GM12801 (cell line): ENCODE measurements around the gene KCNAB1.

Experiments used
- TF ChIP-seq, protein P1 (sequence below): IDR thresholded peaks from one replicate; pipeline ENCODE4 v1.5.1; 2011; ENCODE audit warnings: control low read depth; ENCODE audit not compliant: insufficient read length; ENCODE audit errors: extremely low read depth

Gene KCNAB1

DNA sequence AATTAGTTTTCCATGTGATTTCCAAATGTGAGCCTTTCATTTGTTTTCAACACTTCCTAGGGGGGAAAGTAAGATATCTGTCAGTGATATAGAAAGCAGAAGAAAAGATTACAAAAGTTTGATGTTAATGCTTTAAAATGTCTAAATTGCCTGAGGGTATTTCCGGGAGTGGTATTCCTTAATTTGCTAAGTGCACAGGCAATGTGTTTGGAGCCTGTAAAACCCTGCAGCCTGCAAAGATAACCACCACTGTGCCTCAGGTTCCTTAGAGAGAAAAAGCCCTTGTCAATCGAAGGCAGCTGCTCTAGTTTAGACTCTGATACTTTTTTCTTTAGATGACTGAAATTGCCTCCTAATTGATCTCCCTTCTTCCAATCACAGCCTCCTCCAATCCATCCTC is 279.7 kb downstream of the KCNAB1 start:
- TF ChIP-seq, protein P1, sequence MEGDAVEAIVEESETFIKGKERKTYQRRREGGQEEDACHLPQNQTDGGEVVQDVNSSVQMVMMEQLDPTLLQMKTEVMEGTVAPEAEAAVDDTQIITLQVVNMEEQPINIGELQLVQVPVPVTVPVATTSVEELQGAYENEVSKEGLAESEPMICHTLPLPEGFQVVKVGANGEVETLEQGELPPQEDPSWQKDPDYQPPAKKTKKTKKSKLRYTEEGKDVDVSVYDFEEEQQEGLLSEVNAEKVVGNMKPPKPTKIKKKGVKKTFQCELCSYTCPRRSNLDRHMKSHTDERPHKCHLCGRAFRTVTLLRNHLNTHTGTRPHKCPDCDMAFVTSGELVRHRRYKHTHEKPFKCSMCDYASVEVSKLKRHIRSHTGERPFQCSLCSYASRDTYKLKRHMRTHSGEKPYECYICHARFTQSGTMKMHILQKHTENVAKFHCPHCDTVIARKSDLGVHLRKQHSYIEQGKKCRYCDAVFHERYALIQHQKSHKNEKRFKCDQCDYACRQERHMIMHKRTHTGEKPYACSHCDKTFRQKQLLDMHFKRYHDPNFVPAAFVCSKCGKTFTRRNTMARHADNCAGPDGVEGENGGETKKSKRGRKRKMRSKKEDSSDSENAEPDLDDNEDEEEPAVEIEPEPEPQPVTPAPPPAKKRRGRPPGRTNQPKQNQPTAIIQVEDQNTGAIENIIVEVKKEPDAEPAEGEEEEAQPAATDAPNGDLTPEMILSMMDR = no peak

DNA sequence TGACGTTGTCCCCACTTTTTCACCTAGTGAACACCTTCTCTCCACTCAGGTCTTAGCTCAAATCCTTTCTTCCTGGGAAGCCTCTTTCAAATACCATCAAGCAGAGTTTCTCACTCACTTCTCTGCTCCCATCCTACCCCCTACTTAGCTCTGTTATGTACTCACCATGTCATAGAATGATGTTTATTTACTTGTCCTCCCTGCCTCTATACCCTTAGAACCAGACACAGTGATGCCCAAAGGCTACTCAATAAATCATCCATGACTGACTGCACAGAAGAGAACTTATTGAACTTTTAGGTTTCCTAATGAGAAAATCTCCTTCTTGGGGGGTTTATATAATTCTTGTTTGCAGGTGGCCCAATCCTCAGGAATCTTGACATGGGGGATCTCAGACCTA is 280.4 kb downstream of the KCNAB1 start:
- TF ChIP-seq, protein P1 = no peak

DNA sequence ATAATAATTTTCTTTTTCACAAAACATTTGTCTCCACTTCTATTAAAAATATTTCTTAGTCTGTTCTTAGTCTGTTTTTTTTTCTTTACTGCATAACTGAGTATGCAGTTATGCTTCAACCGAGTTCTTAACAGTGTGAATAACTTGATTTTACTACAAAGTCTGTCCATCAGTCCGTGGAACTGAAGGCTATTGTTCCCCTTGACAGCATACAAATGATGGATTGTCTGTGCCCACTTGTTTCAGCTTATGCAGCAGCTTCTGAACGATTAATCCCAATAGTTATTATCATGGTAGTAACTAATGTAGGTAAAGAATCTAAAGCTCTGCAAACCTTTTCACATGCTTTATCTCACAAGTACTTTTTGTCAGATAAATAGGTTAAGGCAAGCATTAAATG is 283.8 kb downstream of the KCNAB1 start:
- TF ChIP-seq, protein P1 = no peak

DNA sequence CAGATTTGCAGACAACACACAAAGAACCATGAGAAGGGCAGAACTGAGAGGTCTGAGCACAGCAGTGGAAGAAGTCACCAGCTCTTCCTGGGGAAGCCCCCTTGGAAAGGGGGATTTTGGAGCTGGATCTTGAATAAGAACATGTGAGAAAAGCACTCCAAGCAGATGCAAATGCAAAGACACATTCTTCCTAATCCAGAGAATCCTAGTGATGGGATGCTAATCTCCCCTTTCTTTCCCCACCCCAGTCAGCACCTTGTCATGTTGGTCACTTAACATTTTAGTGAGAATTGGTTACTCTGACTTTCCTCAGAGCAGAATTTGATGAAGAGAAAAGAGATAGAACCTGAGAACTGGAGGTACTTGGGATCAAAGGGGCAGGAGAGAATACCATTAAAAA is 286.0 kb downstream of the KCNAB1 start:
- TF ChIP-seq, protein P1 = no peak

DNA sequence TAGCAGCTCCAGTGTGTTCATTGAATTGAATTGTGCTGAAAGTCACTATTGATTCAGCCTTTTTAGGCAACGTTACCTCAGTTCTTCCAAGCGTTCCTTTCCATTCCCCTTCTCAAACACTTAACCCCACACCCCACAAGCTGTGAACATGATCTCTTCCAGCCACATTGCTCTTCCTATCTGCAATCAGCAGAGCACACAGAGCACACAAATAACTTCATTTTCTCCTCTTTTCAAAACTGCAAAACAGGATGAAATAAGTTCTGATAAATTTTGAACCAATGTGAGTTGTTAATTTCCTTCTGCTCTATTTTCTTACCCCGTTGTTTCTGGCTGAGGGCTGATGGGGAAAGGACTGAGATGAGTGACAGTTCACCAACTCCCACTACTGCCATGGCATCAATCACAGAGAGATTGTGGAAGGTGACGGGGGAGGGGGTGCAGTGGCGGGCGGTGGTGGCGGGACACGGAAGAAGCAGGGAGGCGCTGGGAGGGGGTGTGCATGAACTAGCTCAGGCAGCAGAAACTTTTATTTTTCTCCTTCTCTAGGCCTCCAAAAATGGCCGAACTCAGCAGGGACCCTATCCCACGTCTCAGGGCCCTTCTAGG is 287.3 kb downstream of the KCNAB1 start:
- TF ChIP-seq, protein P1 = no peak

DNA sequence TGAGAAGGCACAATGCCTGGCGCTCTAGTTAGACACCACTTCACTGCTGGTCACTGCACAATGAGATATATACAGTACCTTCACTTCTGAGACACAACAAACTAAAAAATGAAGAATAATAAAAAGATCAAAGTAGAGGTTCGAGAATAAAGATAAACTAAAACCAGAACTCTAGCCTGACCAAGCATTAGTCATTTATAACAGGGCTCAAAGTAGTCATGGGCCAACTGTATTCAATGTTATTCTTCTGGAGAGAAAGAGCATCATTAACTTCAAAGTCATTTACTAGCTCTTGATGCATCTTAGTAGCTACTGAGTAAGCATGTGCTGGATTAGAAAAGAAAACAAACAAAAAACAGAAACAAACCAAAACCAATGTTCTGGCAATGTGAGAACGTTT is 289.3 kb downstream of the KCNAB1 start:
- TF ChIP-seq, protein P1 = no peak

DNA sequence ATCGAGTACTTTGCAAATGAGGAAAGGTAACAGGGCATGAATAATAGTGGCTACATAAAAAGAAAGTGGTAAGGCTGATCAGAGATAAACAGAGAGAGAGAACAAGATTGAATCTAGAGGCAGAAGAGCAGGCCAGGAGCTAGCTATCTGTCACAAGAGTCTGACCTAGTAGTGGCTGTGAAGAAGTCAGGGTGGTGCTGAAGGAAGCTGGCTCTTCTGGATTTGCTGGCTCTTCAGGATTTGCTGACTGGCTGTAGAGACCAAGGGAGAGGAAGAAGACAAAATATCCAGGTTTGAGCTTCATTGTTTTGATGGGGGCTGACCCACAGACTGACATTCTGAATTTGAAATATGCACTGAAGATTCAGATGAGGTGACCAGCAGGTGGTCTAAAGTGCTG is 292.2 kb downstream of the KCNAB1 start:
- TF ChIP-seq, protein P1 = no peak
